GM19351 (cell line): ENCODE data around the gene PIGQ.

ENCODE experiments used
- ATAC-seq: cut with Tn5 transposase; IDR thresholded peaks from one replicate; pipeline ENCODE4 v1.9.1; 2021; ENCODE audit warnings: mild to moderate bottlenecking, moderate library complexity; ENCODE audit not compliant: unreplicated experiment

PIGQ gene

GRCh38 chr16:533391-534123 lies 36.2 kb upstream of the PIGQ start:
- ATAC-seq = no peak

- no peak for ATAC-seq
Measured at GRCh38 chr16:534135-534534, 35.6 kb upstream of the PIGQ start.

DNA sequence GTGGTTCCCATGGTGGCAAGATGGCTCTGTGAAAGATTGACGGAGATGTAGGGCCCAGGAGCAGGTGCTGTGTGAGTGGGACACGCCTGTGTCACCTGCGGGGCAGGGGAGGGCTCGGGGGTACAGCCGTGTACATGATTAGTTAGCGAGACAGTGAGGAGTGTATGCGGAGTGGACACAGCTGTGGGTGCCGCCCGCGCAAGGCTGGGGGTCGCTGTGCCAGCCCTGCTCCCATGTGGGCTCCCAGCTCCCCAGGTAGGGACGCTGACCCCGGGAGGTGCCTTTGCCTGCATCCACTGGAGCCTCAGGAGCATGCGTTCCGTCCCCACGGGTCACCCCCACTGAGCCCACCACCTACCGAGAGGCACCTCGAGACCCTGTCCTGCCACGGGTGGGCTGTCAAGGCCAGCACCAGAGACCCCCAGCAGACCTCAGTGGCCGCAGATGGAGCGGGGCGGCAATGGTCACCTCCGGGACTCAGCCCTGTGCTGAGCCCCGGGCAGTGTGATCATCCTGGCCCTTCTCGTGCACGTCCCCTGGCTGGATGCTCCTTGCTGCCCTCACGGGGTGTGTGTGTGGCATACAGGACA lies 34.8 kb upstream of the PIGQ start:
- ATAC-seq = no peak

DNA sequence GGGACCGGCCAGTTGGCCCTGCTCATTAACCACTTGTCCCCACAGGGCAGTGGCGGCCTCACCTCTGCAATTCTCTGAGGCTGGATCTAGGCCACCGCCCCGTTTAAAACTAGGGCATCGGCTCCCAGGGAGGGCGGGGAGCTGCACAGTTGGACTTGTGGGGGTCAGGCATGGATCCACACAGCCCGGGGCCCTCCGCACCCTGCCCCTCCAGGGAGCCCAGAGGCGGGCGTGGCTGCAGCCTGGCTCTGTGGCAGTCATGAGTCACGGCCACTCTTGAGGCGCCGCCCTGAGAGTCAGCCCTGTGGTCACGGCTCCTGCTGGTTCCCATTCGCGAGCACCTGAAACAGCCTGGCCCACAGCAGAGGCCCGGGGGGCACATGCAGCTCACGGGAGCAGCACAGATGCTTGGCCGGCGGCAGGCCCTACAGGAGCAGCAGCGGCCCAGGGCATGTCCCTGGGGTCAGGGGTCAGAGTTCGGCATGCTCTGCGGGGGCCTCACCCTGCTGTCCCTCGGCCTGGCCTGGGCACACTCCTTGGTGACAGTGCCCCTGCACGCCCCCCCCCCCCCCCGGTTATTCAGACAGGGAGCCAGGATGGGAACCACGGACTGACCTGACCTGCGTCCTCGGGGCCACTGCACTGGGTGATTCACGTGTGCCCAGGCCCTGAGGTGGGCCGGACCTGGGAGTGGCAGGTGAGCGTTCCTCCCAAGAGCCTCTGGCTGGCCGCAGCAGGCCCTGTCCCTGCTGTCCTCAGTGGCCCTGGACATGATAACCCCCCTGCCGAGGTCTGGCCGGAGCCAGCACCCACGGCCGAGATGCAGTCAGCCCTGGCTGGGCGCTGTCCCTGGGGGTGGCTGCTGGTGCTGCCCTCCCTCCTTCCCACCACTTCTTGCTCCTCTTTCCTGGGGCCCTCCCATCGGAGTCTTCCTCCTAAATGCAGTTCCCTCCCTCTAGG lies 34.0 kb upstream of the PIGQ start:
- ATAC-seq = no peak

DNA sequence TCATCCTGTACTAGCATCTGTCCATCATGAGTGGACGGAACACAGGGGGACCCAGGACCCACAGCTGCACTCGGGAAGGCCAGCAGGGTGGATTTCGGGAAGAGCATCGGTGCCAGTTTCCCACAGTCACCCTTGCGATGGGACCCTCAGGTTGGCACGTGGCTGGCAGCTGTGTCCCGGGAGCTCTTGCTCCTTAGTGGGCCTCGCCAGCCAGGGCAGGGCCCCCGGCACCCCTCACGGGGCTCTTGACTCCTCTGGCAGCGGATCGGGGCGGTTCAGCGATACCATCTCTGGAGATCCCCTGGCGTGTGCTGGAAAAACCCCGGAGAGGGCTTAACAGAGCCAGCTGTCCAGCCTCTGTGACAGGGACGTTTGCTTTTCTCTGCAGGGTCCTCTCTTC lies 33.0 kb upstream of the PIGQ start:
- ATAC-seq = no peak

GRCh38 chr16:537415-538335 lies 32.1 kb upstream of the PIGQ start:
- ATAC-seq = no peak

GRCh38 chr16:539901-540530 lies 29.8 kb upstream of the PIGQ start:
- ATAC-seq = no peak

DNA sequence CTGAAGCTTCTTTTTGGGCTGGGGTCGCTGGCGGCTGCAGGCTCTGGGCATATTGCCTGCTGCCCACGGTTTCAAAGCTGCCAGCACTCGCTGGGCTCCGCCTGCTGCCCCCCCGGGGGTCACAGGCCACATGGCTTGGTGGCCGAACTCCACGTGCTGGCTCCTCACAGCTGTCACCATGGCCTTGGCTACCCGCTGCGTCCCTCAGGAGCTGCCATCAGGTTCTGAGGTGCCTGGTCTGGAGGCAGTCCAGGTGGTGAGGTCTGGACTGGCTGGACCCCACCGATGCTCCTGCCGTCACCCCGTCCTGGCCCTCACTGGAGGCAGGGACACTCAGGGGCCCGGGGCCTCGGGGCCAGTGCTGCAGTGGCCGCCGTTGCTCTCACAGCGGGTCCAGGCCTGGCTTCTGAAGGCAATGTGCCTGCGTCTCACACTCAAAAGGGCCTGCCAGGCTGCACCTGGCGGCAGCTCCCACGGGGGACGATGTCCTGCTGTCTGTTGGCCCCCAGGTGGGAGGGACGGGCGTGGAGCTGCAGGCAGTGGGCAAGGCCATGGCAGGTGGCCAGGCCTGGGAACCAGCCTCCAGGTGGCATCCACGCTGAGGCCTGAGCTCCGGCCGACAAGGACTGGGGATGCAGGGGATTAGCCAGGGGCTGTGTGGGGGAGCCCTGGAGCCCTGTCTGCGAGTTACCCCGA lies 29.0 kb upstream of the PIGQ start:
- no peak for ATAC-seq

DNA sequence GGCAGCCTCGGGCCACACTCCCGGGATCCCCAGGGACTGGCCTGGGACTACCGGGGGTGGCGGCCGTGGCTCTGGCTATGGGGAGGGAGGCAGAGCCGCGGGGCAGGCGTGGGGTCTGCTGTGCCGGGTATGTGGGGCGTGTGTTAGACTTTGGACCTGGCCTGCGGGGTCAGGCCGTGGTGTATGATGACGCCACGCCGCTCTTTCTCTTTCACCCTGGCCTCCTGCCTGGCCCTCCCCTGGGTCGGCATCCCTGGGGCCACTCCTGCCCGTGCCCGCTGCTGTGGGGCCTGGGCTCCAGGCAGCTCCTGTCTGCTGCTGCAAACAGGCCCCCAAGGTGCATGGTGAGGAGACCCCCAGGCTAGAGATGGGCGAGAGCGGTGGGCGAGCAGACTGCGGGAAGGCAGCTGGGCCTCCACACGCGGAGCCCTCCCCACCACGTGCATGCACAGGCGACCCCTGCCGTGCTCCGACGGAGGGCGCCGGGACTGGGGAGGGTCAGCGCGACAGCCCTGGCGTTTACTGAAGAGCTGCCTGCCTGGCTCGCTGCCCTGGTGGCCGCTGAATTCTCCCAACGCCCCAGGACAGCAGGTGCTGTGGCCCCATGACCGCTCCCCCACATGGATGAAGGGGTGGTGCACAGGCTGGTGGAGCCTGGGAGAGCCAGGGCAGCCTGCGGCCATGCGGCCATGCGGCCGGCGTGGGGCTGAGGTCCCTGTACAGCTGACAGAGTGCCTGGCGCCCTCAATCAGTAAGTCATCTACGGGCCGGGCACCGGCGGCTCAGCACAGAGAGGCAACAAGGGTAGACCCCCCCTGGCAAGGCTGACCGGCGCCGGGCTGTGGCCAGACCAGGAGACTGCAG lies 26.2 kb upstream of the PIGQ start:
- no peak for ATAC-seq

GRCh38 chr16:544517-544916 lies 25.3 kb upstream of the PIGQ start:
- no peak for ATAC-seq

GRCh38 chr16:546909-547770 lies 22.6 kb upstream of the PIGQ start:
- no peak for ATAC-seq

GRCh38 chr16:548586-548985 lies 21.2 kb upstream of the PIGQ start:
- no peak for ATAC-seq

GRCh38 chr16:549544-550263 lies 20.1 kb upstream of the PIGQ start:
- no peak for ATAC-seq

DNA sequence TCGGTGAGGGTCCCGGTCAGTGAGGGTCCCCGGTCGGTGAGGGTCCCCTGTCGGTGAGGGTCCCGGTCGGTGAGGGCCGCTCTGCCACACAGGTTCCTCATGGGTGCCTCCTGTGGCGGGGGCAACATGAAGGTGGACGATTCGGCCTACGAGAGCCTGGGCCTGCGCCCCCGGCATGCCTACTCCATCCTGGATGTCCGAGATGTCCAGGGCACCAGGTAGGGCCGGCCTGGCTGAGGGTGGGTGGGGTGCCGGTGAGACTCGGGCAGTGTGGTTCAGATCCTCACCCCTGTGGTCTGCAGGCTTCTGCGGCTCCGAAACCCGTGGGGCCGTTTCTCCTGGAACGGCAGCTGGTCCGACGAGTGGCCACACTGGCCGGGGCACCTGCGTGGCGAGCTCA lies 18.6 kb upstream of the PIGQ start:
- no peak for ATAC-seq

DNA sequence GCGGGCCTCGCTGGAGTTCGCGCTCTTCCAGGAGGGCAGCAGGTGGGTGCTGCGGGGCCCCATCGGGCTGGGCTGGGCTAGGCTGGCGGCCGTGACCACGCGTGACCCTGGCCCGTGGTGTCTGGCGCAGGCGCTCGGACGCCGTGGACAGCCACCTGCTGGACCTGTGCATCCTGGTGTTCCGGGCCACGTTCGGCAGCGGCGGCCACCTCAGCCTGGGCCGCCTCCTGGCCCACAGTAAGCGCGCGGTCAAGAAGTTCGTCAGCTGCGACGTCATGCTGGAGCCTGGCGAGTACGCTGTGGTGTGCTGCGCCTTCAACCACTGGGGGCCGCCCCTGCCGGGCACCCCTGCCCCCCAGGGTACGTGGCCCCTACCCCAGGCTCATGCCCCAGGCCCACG lies 17.6 kb upstream of the PIGQ start:
- ATAC-seq = no peak

DNA sequence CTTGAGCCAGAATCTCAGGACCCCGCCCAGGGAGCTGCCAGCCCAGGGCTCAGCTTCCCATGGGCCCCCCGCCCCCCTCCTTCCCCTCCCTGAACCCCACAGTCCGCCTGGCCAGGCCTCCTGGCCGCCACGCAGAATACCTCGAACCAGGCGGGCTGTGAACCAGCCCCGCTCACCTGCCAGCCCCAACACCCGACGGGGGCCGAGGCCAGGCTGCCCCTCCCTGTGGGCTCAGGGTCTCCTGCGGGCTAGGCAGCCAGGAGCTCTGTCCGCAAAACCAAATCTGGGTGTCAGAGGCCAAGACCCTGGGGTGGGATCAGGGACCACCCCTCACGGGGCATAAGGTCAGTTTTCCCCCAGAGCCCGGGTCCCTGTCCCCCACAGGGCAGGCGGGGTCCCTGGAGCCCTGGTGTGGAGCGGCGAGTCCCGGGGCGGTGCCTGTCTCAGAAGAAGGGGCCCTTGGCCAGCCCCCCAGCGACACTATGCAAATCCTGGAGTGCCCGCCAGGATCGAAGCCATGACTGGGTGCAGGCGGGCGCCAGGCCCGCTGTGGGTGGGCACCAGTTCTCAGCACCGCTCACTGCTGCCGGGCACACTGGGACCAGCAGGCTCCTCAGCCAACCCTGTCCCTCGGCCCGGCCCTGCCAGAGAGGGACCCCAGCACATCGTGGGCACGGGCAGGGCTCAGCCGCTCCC lies 16.0 kb upstream of the PIGQ start:
- no peak for ATAC-seq

DNA sequence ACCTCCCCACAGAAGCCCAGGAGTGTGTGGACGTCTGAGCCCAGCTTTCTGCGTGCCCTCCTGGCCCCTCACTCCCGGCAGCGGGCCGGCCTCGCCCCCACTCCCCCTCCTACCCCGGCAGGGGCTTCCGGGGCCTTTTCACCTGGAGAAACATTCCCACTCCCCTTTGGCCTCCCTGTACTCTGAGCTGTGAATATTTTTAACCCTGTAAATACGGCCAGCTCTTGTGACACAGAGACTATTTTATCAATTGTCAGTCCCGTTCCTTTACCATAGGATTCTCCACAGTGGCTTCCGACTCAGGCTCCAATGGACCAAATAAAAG lies 15.5 kb upstream of the PIGQ start:
- ATAC-seq = no peak
